Stimulated activated CD4-positive, alpha-beta T cell treated with anti-CD3 and anti-CD28 coated beads, Interleukin-1b, Interleukin-23, amount 100 ng/mL, for 1 hour (primary cell): ENCODE results near the gene SPATS2L.

Source experiments
- DNase-seq, 2 donors: peaks; one replicate each; pipeline ENCODE4 v3.0.0-alpha.2; 2020; ENCODE audit warnings: low read depth in 2 of 2

SPATS2L gene

GRCh38 chr2:200296118-200296517, 10.4 kb upstream of the SPATS2L start:
- DNase-seq, result no peak

- DNase-seq, result no peak
Observed at GRCh38 chr2:200297100-200297499, 9.4 kb upstream of the SPATS2L start.

- DNase-seq, result no peak
Observed at GRCh38 chr2:200297989-200298388, 8.5 kb upstream of the SPATS2L start.

GRCh38 chr2:200298816-200299215, 7.7 kb upstream of the SPATS2L start:
- DNase-seq, result no peak

GRCh38 chr2:200300065-200300464, 6.4 kb upstream of the SPATS2L start:
- DNase-seq, result no peak

GRCh38 chr2:200300638-200301314, 5.7 kb upstream of the SPATS2L start:
- DNase-seq, result no peak

GRCh38 chr2:200301953-200302858, 4.3 kb upstream of the SPATS2L start:
- DNase-seq, result no peak

GRCh38 chr2:200302940-200303727, 3.4 kb upstream of the SPATS2L start:
- DNase-seq, result no peak

- DNase-seq, result no peak
Observed at GRCh38 chr2:200305797-200306195, 697 bp upstream of the SPATS2L start.

- DNase-seq, result no peak
Observed at GRCh38 chr2:200306931-200307723, 634 bp downstream of the SPATS2L start.

- no peak for DNase-seq
Observed at GRCh38 chr2:200307724-200308545, 1.4 kb downstream of the SPATS2L start.

- no peak for DNase-seq
Observed at GRCh38 chr2:200308546-200309295, 2.2 kb downstream of the SPATS2L start.

- no peak for DNase-seq
Observed at GRCh38 chr2:200309296-200310049, 3.0 kb downstream of the SPATS2L start.

- no peak for DNase-seq
Observed at GRCh38 chr2:200310545-200310971, 4.1 kb downstream of the SPATS2L start.

- no peak for DNase-seq
Observed at GRCh38 chr2:200311139-200311538, 4.6 kb downstream of the SPATS2L start.

GRCh38 chr2:200314976-200315567, 8.6 kb downstream of the SPATS2L start:
- no peak for DNase-seq

GRCh38 chr2:200317975-200318374, 11.5 kb downstream of the SPATS2L start:
- no peak for DNase-seq

- DNase-seq, result no peak
Observed at GRCh38 chr2:200318940-200319435, 12.5 kb downstream of the SPATS2L start.
